Fibroblast of lung (primary cell): ENCODE results near the gene PAM16.

ENCODE experiments used
- EZH2 ChIP-seq: IDR thresholded peaks from 2 replicates; pipeline ENCODE4 v1.5.1; 2012; ENCODE audit warnings: low read length, control low read depth, mild to moderate bottlenecking; ENCODE audit errors: missing control alignments
- TF ChIP-seq, protein P1 (sequence below), 2 donors: IDR thresholded peaks in 1 of 2; conservative IDR thresholded peaks in 1 of 2; 1 replicate in 1 of 2; 2 replicates in 1 of 2; pipeline ENCODE4 v1.5.1; 2011 to 2012; ENCODE audit warnings: low read length in 2 of 2, control low read depth in 1 of 2, inconsistent platforms in 1 of 2, low read depth in 1 of 2, mild to moderate bottlenecking in 1 of 2

DNA sequence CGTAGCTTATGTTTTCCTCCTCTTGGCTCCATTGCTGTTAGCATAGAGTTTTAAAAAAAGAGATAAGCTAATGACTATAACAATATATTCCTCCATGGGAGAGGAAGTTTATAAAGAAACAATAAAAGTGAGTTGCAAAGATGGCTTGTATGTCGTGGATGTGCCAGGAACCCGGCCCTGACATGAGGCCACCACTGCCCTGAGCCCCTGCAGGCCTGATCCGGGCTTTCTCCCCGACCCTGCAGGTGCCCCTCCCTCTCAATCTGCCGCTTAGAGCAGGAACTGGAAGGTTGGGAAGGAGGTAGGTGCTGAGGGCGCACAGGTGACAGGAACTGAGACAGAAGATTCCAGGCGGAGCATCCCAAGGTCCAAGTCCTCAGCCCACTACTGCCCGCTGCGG, 11.7 kb downstream of the PAM16 start:
- TF ChIP-seq, protein P1, sequence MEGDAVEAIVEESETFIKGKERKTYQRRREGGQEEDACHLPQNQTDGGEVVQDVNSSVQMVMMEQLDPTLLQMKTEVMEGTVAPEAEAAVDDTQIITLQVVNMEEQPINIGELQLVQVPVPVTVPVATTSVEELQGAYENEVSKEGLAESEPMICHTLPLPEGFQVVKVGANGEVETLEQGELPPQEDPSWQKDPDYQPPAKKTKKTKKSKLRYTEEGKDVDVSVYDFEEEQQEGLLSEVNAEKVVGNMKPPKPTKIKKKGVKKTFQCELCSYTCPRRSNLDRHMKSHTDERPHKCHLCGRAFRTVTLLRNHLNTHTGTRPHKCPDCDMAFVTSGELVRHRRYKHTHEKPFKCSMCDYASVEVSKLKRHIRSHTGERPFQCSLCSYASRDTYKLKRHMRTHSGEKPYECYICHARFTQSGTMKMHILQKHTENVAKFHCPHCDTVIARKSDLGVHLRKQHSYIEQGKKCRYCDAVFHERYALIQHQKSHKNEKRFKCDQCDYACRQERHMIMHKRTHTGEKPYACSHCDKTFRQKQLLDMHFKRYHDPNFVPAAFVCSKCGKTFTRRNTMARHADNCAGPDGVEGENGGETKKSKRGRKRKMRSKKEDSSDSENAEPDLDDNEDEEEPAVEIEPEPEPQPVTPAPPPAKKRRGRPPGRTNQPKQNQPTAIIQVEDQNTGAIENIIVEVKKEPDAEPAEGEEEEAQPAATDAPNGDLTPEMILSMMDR (conservative IDR thresholded peaks at IDR 0.05 in 1 of 2, IDR thresholded peaks at IDR 0.05 in 1 of 2; ENCODE audit: low read depth in 1 of 2, low read length in 2 of 2): no peak
- no peak for TF ChIP-seq EZH2
